ENCODE results near the gene POC1A.

The POC1A gene

DNA sequence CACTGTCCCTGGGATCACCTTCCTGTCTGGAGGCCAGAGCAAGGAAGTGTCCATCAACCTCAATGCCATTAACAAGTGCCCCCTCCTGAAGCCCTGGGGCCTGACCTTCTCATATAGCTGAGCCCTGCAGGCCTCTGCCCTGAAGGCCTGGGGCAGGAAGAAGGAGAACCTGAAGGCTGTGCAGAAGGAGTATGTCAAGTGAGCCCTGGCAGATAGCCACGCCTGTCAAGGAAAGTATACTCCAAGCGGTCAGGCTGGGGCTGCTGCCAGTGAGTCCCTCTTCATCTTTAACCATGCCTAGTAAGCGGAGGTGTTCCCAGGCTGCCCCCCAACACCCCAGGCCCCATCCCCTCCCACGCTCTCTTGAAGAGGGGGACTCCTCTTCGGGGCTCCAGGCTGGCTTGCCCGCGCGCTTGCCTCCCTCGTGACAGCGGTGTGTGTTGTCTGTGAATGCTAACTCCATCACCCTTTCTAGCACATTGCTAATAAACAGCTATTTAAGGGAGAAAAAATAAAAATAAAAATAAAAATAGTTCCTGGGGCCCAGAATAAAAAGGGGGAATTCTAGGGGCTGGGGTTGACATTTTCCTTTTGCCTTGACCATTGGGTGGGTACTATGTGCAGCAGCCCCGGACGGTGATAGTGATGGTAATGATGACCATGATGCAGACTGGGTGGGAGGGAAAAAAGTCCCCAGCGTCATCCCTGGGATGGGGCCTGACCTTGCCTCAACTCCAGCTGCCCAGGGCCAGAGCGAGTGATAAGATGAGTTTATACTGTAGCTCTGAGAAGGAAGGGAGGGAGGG is 40.5 kb upstream of the POC1A start:
- no peak overlapping the region for H3K4me3 ChIP-seq (ENCODE audit: low read depth, low read length)
- TF ChIP-seq, protein P1, sequence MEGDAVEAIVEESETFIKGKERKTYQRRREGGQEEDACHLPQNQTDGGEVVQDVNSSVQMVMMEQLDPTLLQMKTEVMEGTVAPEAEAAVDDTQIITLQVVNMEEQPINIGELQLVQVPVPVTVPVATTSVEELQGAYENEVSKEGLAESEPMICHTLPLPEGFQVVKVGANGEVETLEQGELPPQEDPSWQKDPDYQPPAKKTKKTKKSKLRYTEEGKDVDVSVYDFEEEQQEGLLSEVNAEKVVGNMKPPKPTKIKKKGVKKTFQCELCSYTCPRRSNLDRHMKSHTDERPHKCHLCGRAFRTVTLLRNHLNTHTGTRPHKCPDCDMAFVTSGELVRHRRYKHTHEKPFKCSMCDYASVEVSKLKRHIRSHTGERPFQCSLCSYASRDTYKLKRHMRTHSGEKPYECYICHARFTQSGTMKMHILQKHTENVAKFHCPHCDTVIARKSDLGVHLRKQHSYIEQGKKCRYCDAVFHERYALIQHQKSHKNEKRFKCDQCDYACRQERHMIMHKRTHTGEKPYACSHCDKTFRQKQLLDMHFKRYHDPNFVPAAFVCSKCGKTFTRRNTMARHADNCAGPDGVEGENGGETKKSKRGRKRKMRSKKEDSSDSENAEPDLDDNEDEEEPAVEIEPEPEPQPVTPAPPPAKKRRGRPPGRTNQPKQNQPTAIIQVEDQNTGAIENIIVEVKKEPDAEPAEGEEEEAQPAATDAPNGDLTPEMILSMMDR (IDR thresholded peaks at IDR 0.05; ENCODE audit: insufficient read depth, low read length, missing control alignments) = no peak
- DNase-seq (ENCODE audit: low read depth, low spot score) = no peak
- CTCF ChIA-PET = interaction anchor here (1.0 kb wide), 1 partner anchor 190 kb away, joined by 3 read pairs; no protein-coding TSS in a partner anchor
- POLR2A ChIA-PET = no interaction called here

DNA sequence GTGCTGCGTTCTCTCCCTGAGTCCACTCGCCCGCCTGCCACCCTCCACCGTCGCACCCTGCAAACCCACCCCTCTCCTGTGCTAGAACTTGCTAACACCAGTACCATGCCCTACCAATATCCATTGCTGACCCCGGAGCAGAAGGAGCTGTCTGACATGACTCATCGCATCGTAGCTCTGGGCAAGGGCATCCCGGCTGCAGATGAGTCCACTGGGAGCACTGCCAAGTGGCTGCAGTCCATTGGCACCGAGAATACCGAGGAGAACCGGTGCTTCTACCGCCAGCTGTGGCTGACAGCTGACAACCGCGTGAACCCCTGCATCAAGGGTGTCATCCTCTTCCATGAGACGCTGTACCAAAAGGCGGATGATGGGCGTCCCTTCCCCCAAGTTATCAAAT is 38.8 kb upstream of the POC1A start:
- POLR2A ChIA-PET = no interaction called here
- no peak for DNase-seq (ENCODE audit: low read depth, low spot score)
- CTCF ChIA-PET = no interaction called here
- TF ChIP-seq, protein P1 (IDR thresholded peaks at IDR 0.05; ENCODE audit: insufficient read depth, low read length, missing control alignments) = no peak
- no peak overlapping the region for H3K4me3 ChIP-seq (ENCODE audit: low read depth, low read length)

DNA sequence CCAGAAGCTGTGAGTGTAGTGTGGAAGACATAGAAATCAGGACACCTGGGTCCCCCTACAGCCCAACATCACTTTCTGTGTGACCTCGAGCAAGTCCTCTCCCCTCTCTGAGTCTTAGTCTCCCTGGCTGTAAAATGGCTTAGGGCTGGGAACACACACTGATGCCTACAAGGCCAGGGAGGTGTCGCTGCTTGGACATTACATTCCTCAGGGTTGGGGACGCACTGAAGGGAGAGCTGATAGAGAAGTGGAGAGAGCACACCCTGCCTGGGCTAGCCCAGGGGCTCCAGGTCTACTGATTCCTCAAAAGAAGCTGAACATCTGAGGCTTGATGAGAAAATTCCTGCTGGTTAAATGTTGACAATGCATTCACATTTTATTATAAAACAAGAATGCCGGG is 37.4 kb upstream of the POC1A start:
- no peak for DNase-seq (ENCODE audit: low read depth, low spot score)
- no peak overlapping the region for H3K4me3 ChIP-seq (ENCODE audit: low read depth, low read length)
- ChIA-PET CTCF (interaction anchor here (1.1 kb wide), 1 partner anchor 10 kb away, joined by 4 read pairs; no protein-coding TSS in a partner anchor), POLR2A (no interaction called here)
- TF ChIP-seq, protein P1 (IDR thresholded peaks at IDR 0.05; ENCODE audit: insufficient read depth, low read length, missing control alignments) = no peak

DNA sequence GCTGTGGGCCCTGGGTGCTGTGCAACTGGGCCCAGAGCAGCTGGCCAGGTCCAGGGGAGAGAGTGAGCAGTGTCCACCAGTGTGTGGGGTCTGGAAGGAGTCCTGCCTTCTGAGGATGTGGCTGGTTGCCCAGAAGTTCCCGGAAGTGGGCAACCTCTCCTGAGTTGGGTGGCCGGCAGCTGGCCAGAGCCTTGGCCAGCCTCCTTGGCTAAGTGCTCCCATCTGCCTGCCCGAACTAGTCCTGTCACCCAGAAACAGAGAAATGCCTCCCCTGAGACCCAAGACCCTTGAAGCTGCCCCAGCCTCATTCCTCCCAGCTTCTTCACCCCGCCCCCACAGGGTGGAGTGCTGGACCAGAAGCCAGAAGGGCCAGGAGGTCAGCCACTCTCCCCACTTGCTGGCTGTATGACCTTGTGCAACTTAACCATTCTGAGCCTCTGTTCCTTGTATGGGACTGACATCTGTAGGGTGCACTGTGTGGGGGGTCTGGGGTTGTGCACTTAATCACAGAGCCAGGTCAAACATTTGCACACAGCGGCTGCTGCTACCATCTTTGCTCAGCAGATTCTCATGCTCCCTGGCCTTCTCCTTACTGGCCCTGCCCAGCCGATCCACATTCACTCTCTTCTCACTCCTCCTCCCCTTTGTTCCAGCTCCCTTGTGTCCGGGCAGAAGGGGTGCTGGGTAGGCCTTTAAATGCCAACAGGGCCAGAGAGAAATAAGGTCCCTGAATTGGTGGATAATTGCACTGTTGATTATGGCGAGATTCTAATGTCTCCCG is 36.3 kb upstream of the POC1A start:
- TF ChIP-seq, protein P1 (IDR thresholded peaks at IDR 0.05; ENCODE audit: insufficient read depth, low read length, missing control alignments) = no peak
- ChIA-PET CTCF (interaction anchor here (0.8 to 1.1 kb wide), 2 partner anchors 9 to 16 kb away, joined by 3 to 4 read pairs; no protein-coding TSS in a partner anchor), POLR2A (no interaction called here)
- DNase-seq (ENCODE audit: low read depth, low spot score) = no peak
- H3K4me3 ChIP-seq (ENCODE audit: low read depth, low read length) = no peak overlapping the region

DNA sequence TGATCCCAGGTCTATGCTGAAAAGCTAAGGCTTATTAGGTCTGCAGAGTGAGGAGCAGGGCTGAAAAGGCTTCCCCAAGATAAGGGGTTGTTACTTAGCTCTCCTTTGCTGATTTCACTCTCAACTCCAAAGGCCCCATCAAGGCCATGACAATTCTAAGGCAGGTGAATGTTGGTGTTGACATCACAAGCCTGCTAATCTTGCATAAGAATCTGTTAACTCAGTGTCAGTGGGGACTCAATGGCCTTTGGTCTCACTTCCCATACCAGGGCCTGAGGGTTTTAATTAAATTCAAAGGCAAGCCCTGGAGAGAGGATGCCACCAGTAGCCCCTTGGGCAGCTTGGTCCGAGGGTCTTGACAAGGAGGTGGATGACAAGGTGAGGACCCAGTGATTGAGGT is 34.3 kb upstream of the POC1A start:
- H3K4me3 ChIP-seq (ENCODE audit: low read depth, low read length) = no peak overlapping the region
- CTCF ChIA-PET = interaction anchor here (0.6 kb wide), 1 partner anchor 91 kb away, joined by 3 read pairs; no protein-coding TSS in a partner anchor
- no peak for DNase-seq (ENCODE audit: low read depth, low spot score)
- TF ChIP-seq, protein P1 (IDR thresholded peaks at IDR 0.05; ENCODE audit: insufficient read depth, low read length, missing control alignments) = no peak
- POLR2A ChIA-PET = interaction anchor here (0.6 to 0.7 kb wide), 2 partner anchors 17 to 205 kb away, joined by 3 read pairs; partner anchors contain the start of gene ACY1

DNA sequence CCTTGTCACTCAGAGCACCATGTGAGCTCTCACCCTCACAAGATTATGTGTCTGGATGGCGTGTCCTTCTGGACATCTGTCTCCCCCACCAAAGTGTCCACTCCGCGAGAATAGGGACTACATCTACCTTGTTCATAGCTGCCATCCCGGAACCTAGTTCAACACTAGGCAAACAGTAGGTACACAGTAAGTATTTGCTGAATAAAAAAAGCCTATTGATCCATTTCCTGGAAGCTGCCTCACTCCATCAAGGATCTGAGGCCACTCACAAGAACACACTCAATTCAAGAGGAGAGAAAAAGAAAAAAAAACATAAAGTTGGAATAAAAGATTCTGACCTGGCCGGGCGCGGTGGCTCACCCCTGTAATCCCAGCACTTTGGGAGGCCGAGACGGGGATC is 32.5 kb upstream of the POC1A start:
- CTCF ChIA-PET = no interaction called here
- H3K4me3 ChIP-seq (ENCODE audit: low read depth, low read length) = no peak overlapping the region
- no peak for DNase-seq (ENCODE audit: low read depth, low spot score)
- POLR2A ChIA-PET = no interaction called here
- TF ChIP-seq, protein P1 (IDR thresholded peaks at IDR 0.05; ENCODE audit: insufficient read depth, low read length, missing control alignments) = no peak
